ENCODE results near the gene RMC1.

- TF ChIP-seq POLR2A (IDR thresholded peaks at IDR 0.05; ENCODE audit: low read depth, low read length) (no peak), POLR2AphosphoS5 (IDR thresholded peaks at IDR 0.05; ENCODE audit: low read depth, low read length) (no peak), TAF1 (IDR thresholded peaks at IDR 0.05; ENCODE audit: borderline replicate concordance, low read depth, low read length) (no peak)
Observed at GRCh38 chr18:23493654-23494053, 9.7 kb upstream of the RMC1 start.

All from GM12892 (cell line).